Activated CD8-positive, alpha-beta memory T cell treated with anti-CD3 and anti-CD28 coated beads, Interleukin-2, amount 10 ng/mL, durations not matched to agents 7 days and 5 days (primary cell): ENCODE measurements around the gene IFRD2. TPM values are rescaled to one million over a fixed set of nuclear protein-coding genes. Genes with fewer than 3 reads are reported as not detected.
"Not testable (repeated sequence)": the region's sequence is repeated elsewhere in the genome, so short reads cannot be mapped to it uniquely, and the experiment has no call there.

Experiments used
- ATAC-seq: fragments of 150-1000 bp; cut with Tn5 transposase; one replicate; pipeline ENCODE4 v1.10.0; 2021; ENCODE audit warnings: moderate library complexity
- CTCF ChIA-PET: fragments of 350-600 bp; sonication (Branson Sonifier 250); formaldehyde crosslinking; loops from one replicate; lab custom pipeline; 2021; ENCODE audit warnings: antibody characterized with exemption; lab: Charles Lee
- DNase-seq: peaks from one replicate; pipeline ENCODE4 v3.0.0-alpha.2; 2020
- H3K27ac Mint-ChIP-seq: one replicate; pipeline ENCODE4 v1.8.0; 2021; ENCODE audit warnings: mild to moderate bottlenecking, mixed read lengths
- H3K27me3 Mint-ChIP-seq: one replicate; pipeline ENCODE4 v1.8.0; 2021; ENCODE audit warnings: mixed read lengths
- H3K36me3 Mint-ChIP-seq: one replicate; pipeline ENCODE4 v1.8.0; 2021; ENCODE audit warnings: mild to moderate bottlenecking, mixed read lengths
- H3K4me1 Mint-ChIP-seq: one replicate; pipeline ENCODE4 v1.8.0; 2021; ENCODE audit warnings: mixed read lengths
- H3K4me3 Mint-ChIP-seq: one replicate; pipeline ENCODE4 v1.8.0; 2021; ENCODE audit warnings: mild to moderate bottlenecking, moderate library complexity, mixed read lengths
- H3K9me3 Mint-ChIP-seq: one replicate; pipeline ENCODE4 v1.8.0; 2022; ENCODE audit warnings: low read depth, mixed read lengths
- total RNA-seq, 2 experiments: library from RNA; stranded (reverse); gene quantifications; one replicate each; pipeline ENCODE4 v1.2.3, GENCODE V29; 2021

Gene IFRD2
- total RNA-seq, 2 experiments from 2014 or later = 74.8 to 103 TPM

DNA sequence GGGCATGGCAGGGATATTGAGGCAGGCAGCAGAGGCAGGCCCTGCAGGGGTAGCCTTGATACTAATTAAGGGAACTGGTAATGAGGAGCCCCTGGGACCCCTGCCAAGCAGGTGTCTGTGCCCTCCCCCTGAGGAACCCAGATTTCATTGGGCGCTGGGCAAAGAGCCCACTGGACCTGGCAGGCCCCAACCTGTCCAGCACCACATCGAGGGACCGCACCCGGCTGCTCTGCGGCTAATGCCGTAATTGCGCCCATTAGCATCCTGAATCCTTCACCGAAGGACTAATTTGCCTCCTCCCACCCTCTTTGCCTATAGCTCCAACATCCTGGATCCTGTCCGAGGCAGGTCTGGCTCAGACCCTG, 37.0 kb downstream of the IFRD2 start:
- CTCF ChIA-PET = interaction anchor here (1.5 to 11.4 kb wide), 4 partner anchors 9 to 61 kb away, joined by 3 to 231 read pairs (median 39); partner anchors contain the start of genes HYAL3 and NAA80
- DNase-seq = no peak
- Mint-ChIP-seq H3K4me3 (no peak overlapping the region), H3K9me3 (no peaks in the 10 kb centered on the region), H3K27ac (no peak overlapping the region), H3K36me3 (peaks cover 46% of the 10 kb centered on the region), H3K27me3 (no peaks in the 10 kb centered on the region), H3K4me1 (peaks cover 17% of the 10 kb centered on the region)
- no peak for ATAC-seq

- Mint-ChIP-seq H3K27me3 (no peaks in the 10 kb centered on the region), H3K27ac (no peak overlapping the region)
- no peak for DNase-seq
These were observed 37.5 kb downstream of the IFRD2 start for GRCh38 chr3:50254577-50255250.

DNA sequence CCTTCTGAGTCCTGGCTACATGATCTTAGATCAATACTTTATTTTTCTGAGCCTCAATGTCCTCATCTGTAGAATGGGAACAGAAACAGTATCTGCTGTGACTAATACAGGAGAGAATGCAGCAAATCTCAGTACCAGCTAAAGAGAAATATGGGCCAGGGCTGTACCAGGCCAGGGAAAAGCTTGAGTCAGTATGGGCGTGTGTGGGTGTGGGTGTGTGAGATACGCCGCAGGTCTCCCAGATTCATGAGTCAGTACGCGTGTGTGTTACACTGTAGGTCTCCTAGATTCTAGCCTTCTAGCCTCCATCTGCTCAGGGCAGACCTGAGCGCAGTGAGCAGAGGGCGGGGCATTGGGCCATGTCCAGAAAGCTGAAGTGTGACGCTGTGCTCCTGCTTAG, 41.0 kb downstream of the IFRD2 start:
- ATAC-seq = no peak
- DNase-seq = no peak

More at GRCh38 chr3:50254577-50255250, 37.5 kb downstream of the IFRD2 start:
- H3K9me3 Mint-ChIP-seq = no peaks in the 10 kb centered on the region
- H3K4me3 Mint-ChIP-seq = no peak overlapping the region
- H3K4me1 Mint-ChIP-seq = peaks cover 20% of the 10 kb centered on the region
- CTCF ChIA-PET = interaction anchor here (1.5 to 11.4 kb wide), 5 partner anchors 8 to 60 kb away, joined by 3 to 231 read pairs (median 6); partner anchors contain the start of genes GNAI2, HYAL3 and NAA80
- no peak for ATAC-seq
- H3K36me3 Mint-ChIP-seq = peaks cover 46% of the 10 kb centered on the region

GRCh38 chr3:50250514-50250913, 41.7 kb downstream of the IFRD2 start:
- no peak overlapping the region for H3K4me3 Mint-ChIP-seq
- H3K4me1 Mint-ChIP-seq = peaks cover 45% of the 10 kb centered on the region
- no peaks in the 10 kb centered on the region for H3K9me3 Mint-ChIP-seq
- DNase-seq (no peak), ATAC-seq (no peak)
- no peaks in the 10 kb centered on the region for H3K27me3 Mint-ChIP-seq
- peaks cover 29% of the 10 kb centered on the region for H3K36me3 Mint-ChIP-seq
- CTCF ChIA-PET = interaction anchor here (0.9 to 11.4 kb wide), 4 partner anchors 9 to 56 kb away, joined by 3 to 231 read pairs (median 6); partner anchors contain the start of genes HYAL3 and NAA80
- H3K27ac Mint-ChIP-seq = no peak overlapping the region

More for the DNA sequence above, 41.0 kb downstream of the IFRD2 start:
- CTCF ChIA-PET = interaction anchor here (1.2 to 11.4 kb wide), 2 partner anchors 9 to 23 kb away, joined by 6 to 231 read pairs; no protein-coding TSS in a partner anchor
- Mint-ChIP-seq H3K4me3 (no peak overlapping the region), H3K36me3 (peaks cover 32% of the 10 kb centered on the region), H3K4me1 (peaks cover 41% of the 10 kb centered on the region), H3K27ac (no peak overlapping the region), H3K9me3 (no peaks in the 10 kb centered on the region), H3K27me3 (no peaks in the 10 kb centered on the region)

DNA sequence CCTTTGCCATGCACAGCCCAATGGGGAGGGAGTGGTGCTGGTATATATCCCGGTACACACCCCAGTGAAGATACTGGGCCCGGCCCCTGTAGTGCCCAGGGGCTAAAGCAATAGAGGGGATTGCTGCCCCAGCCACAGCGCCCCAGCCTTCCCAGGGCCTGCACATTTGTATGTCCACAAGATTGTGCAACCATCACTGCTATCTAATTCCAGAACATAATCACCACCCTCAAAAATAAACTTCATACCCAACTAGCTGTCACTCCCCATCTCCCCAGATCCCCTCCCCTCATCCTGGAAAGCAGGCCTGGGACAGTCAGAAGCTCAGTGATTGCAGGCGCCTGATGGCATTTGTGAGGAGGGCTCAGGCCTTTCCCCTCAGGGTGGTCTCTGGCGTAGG, 42.8 kb downstream of the IFRD2 start:
- ATAC-seq (no peak), DNase-seq (no peak)
- CTCF ChIA-PET = interaction anchor here (1.0 to 11.4 kb wide), 4 partner anchors 10 to 49 kb away, joined by 3 to 231 read pairs (median 9); partner anchors contain the start of genes HYAL3 and NAA80
- Mint-ChIP-seq H3K27ac (no peak overlapping the region), H3K36me3 (peaks cover 23% of the 10 kb centered on the region), H3K9me3 (no peaks in the 10 kb centered on the region), H3K4me1 (peaks cover 52% of the 10 kb centered on the region), H3K27me3 (no peaks in the 10 kb centered on the region), H3K4me3 (no peak overlapping the region)

GRCh38 chr3:50248387-50248786, 43.8 kb downstream of the IFRD2 start:
- no peaks in the 10 kb centered on the region for H3K9me3 Mint-ChIP-seq
- H3K36me3 Mint-ChIP-seq = peaks cover 26% of the 10 kb centered on the region
- H3K4me1 Mint-ChIP-seq = peaks cover 56% of the 10 kb centered on the region
- H3K27ac Mint-ChIP-seq = peak overlapping the region; percentile 66
- no peaks in the 10 kb centered on the region for H3K27me3 Mint-ChIP-seq
- no peak for ATAC-seq
- no peak overlapping the region for H3K4me3 Mint-ChIP-seq
- CTCF ChIA-PET = interaction anchor here (0.8 to 11.4 kb wide), 5 partner anchors 10 to 53 kb away, joined by 3 to 231 read pairs (median 46); partner anchors contain the start of gene GNAI2
- no peak for DNase-seq

DNA sequence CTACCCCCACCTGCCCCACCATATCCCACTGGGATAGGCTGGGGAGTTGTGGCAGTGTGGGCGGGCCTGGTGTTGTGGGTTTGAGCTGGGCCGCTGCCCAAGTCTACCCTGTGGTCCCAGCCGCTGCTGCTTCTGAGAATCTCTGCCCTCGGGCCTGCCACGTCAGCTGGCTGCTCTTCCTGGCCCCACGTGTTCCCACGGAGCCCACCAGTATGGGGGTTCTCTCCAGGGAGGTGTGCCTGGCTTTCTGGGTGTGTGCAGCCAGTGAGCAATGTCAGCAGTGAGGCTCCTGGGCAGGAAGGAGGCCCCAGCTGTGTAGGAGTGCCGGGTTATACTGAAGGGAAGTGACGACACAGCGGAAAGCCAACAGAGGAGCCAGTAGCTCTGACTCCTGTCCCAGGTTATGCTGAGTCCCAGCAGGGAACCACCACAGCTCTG, 45.7 kb downstream of the IFRD2 start:
- H3K4me1 Mint-ChIP-seq = peaks cover 75% of the 10 kb centered on the region
- DNase-seq (peak; percentile 95), ATAC-seq (peak; percentile 83)
- no peaks in the 10 kb centered on the region for H3K9me3 Mint-ChIP-seq
- H3K27ac Mint-ChIP-seq = peak overlapping the region; percentile 91
- H3K4me3 Mint-ChIP-seq = peak overlapping the region; percentile 68
- H3K27me3 Mint-ChIP-seq = no peaks in the 10 kb centered on the region
- peaks cover 27% of the 10 kb centered on the region for H3K36me3 Mint-ChIP-seq
- CTCF ChIA-PET = interaction anchor here (0.5 to 11.4 kb wide), 34 partner anchors 10 to 575 kb away, joined by 3 to 231 read pairs (median 5); partner anchors contain the start of genes GNAI2, GNAT1, HYAL3 and IFRD2

- ATAC-seq (peak; percentile 80), DNase-seq (peak; percentile 96)
- H3K4me1 Mint-ChIP-seq = peaks cover 76% of the 10 kb centered on the region
- no peaks in the 10 kb centered on the region for H3K9me3 Mint-ChIP-seq
- H3K36me3 Mint-ChIP-seq = peaks cover 25% of the 10 kb centered on the region
- no peaks in the 10 kb centered on the region for H3K27me3 Mint-ChIP-seq
- CTCF ChIA-PET = interaction anchor here (0.6 to 11.4 kb wide), 32 partner anchors 10 to 444 kb away, joined by 3 to 231 read pairs (median 6); partner anchors contain the start of genes GNAI2, GNAT1, HYAL3 and IFRD2
- H3K27ac Mint-ChIP-seq = peak overlapping the region; percentile 91
- peak overlapping the region; percentile 68 for H3K4me3 Mint-ChIP-seq
These were observed 46.3 kb downstream of the IFRD2 start for GRCh38 chr3:50245831-50246516.

GRCh38 chr3:50245251-50245745, 46.9 kb downstream of the IFRD2 start:
- no peaks in the 10 kb centered on the region for H3K9me3 Mint-ChIP-seq
- H3K27me3 Mint-ChIP-seq = no peaks in the 10 kb centered on the region
- H3K36me3 Mint-ChIP-seq = peaks cover 25% of the 10 kb centered on the region
- DNase-seq (no peak), ATAC-seq (no peak)
- H3K4me3 Mint-ChIP-seq = peak overlapping the region; percentile 68
- CTCF ChIA-PET = interaction anchor here (1.2 to 6.3 kb wide), 4 partner anchors 15 to 83 kb away, joined by 4 to 78 read pairs (median 20); partner anchors contain the start of gene TUSC2
- H3K27ac Mint-ChIP-seq = peak overlapping the region; percentile 91
- peaks cover 80% of the 10 kb centered on the region for H3K4me1 Mint-ChIP-seq

- CTCF ChIA-PET = interaction anchor here (1.0 to 6.3 kb wide), 4 partner anchors 9 to 27 kb away, joined by 3 to 78 read pairs (median 18); partner anchors contain the start of gene GNAI2
- peaks cover 28% of the 10 kb centered on the region for H3K36me3 Mint-ChIP-seq
- peaks cover 80% of the 10 kb centered on the region for H3K4me1 Mint-ChIP-seq
- not testable (repeated sequence) for H3K27me3 Mint-ChIP-seq, ATAC-seq, H3K9me3 Mint-ChIP-seq, DNase-seq
- peak overlapping the region; percentile 68 for H3K4me3 Mint-ChIP-seq
- peak overlapping the region; percentile 79 for H3K27ac Mint-ChIP-seq
These were observed 47.4 kb downstream of the IFRD2 start for GRCh38 chr3:50244813-50245212.

DNA sequence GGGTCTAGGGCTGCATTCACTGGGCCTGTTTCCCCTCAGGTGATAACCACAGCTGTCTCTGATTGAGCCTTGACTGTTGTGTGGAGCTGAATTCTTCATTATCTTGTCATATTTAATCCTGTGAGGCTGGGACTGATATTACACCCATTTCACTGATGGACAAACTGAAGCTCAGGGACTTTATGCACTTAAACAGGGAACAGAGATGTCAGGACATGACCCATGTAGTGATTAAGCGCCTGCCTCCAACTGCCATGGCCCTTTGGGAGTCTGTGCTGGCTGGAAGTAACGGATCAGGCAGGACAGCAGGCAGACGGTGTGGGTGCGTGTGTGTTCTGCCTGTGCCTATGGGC, 48.7 kb downstream of the IFRD2 start:
- H3K27me3 Mint-ChIP-seq = no peaks in the 10 kb centered on the region
- peak overlapping the region; percentile 69 for H3K4me3 Mint-ChIP-seq
- DNase-seq = no peak
- peak overlapping the region; percentile 95 for H3K27ac Mint-ChIP-seq
- no peak for ATAC-seq
- no peaks in the 10 kb centered on the region for H3K9me3 Mint-ChIP-seq
- CTCF ChIA-PET = interaction anchor here (0.6 to 6.3 kb wide), 12 partner anchors 9 to 92 kb away, joined by 3 to 78 read pairs (median 4); no protein-coding TSS in a partner anchor
- peaks cover 86% of the 10 kb centered on the region for H3K4me1 Mint-ChIP-seq
- peaks cover 32% of the 10 kb centered on the region for H3K36me3 Mint-ChIP-seq

DNA sequence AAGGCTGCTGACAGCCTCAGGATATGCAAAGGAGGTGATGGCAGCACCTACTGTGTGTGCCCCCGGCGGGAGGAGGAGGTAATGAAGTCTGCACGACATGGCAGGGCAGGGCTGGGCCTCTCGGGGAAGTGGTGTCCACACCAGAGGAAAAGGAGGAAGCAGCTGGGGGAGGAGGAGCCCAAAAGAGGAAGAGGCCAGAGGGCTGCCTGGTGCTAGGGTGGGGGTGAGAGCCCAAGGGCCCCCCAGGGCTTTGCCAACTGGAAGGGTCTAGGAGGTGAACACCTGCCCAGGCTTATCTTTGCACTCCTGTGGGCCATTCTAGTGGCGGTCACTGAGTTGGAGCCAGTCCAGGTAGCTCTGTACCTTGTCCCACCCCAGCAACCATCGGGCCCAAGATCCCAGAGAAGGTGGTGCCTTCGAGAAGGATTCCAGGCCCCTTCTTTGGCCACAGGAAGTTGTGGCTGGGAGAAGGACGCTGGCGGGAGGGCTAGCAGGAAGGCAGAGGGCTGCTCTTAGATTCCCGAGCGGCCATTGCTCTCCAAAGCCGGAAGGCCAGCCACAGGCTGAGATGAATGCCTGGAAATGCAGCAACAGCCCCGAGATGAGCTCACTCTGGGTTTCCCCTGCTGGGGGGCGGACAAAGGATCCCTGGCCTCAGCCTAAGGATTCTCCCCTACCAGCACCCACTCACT, 49.2 kb downstream of the IFRD2 start:
- ATAC-seq = no peak
- CTCF ChIA-PET = interaction anchor here (0.5 to 6.3 kb wide), 15 partner anchors 9 to 81 kb away, joined by 3 to 78 read pairs (median 4); no protein-coding TSS in a partner anchor
- DNase-seq = peak; percentile 65
- Mint-ChIP-seq H3K36me3 (peaks cover 34% of the 10 kb centered on the region), H3K27ac (peak overlapping the region; percentile 95), H3K4me3 (peak overlapping the region; percentile 69), H3K9me3 (no peaks in the 10 kb centered on the region), H3K4me1 (peaks cover 88% of the 10 kb centered on the region), H3K27me3 (no peaks in the 10 kb centered on the region)
